OCI-LY1 (cell line): ENCODE measurements around the gene PRPF6.

ENCODE experiments used
- H2AFZ ChIP-seq: fragments of 200-600 bp; sonication (generic), shearing (Covaris generic); 2 replicates; pipeline ENCODE4 v1.6.0; 2014; ENCODE audit warnings: antibody characterized with exemption, mild to moderate bottlenecking, low read length
- H3F3A ChIP-seq: fragments of 200-600 bp; sonication (generic), shearing (Covaris generic); 2 replicates; pipeline ENCODE4 v1.6.0; 2014; ENCODE audit warnings: mild to moderate bottlenecking, antibody characterized with exemption, low read length, moderate library complexity; ENCODE audit not compliant: insufficient read depth
- H3K27ac ChIP-seq: fragments of 200-600 bp; sonication (generic); 2 replicates; pipeline ENCODE4 v1.5.1; 2014; ENCODE audit warnings: low read length, mixed run types, mild to moderate bottlenecking, low read depth; ENCODE audit not compliant: poor library complexity, severe bottlenecking
- H3K27me3 ChIP-seq: fragments of 200-600 bp; sonication (generic); 2 replicates; pipeline ENCODE4 v1.6.0; 2014; ENCODE audit warnings: antibody characterized with exemption, mild to moderate bottlenecking, low read length, moderate library complexity; ENCODE audit not compliant: insufficient read depth
- H3K36me3 ChIP-seq: fragments of 200-600 bp; sonication (generic); 2 replicates; pipeline ENCODE4 v1.6.1; 2014; ENCODE audit warnings: mild to moderate bottlenecking, antibody characterized with exemption, low read length, moderate library complexity, mixed read lengths; ENCODE audit not compliant: insufficient read depth
- H3K4me1 ChIP-seq: fragments of 200-600 bp; sonication (generic); 2 replicates; pipeline ENCODE4 v1.5.1; 2014; ENCODE audit warnings: mild to moderate bottlenecking, low read length, moderate library complexity; ENCODE audit not compliant: insufficient read depth, severe bottlenecking
- H3K4me2 ChIP-seq: fragments of 200-600 bp; sonication (generic), shearing (Covaris generic); 2 replicates; pipeline ENCODE4 v1.6.1; 2014; ENCODE audit warnings: low read length
- H3K4me3 ChIP-seq: fragments of 200-600 bp; sonication (generic); 2 replicates; pipeline ENCODE4 v1.5.1; 2014; ENCODE audit warnings: low read length, low read depth, mild to moderate bottlenecking, mixed read lengths; ENCODE audit not compliant: poor library complexity, severe bottlenecking
- H3K79me2 ChIP-seq: fragments of 200-600 bp; shearing (Covaris generic); 2 replicates; pipeline ENCODE4 v1.6.1; 2016; ENCODE audit warnings: mixed run types, low read length, mixed read lengths; ENCODE audit not compliant: insufficient read depth
- H3K9ac ChIP-seq: fragments of 200-600 bp; sonication (generic), shearing (Covaris generic); 2 replicates; pipeline ENCODE4 v1.6.1; 2014; ENCODE audit warnings: mild to moderate bottlenecking, low read length, mixed read lengths
- H3K9me2 ChIP-seq: fragments of 200-600 bp; sonication (generic), shearing (Covaris generic); 2 replicates; pipeline ENCODE4 v1.6.1; 2014; ENCODE audit warnings: low read depth, mild to moderate bottlenecking, low read length, mixed read lengths
- H3K9me3 ChIP-seq: fragments of 200-600 bp; shearing (Covaris generic); 2 replicates; pipeline ENCODE4 v1.6.1; 2014; ENCODE audit warnings: low read length, mixed read lengths
- H4K20me1 ChIP-seq: fragments of 200-600 bp; sonication (generic), shearing (Covaris generic); 2 replicates; pipeline ENCODE4 v1.6.0; 2016; ENCODE audit warnings: mild to moderate bottlenecking, low read length; ENCODE audit not compliant: insufficient read depth
- EZH2 ChIP-seq: fragments of 200-600 bp; sonication (generic), shearing (Covaris generic); IDR thresholded peaks from 2 replicates; pipeline ENCODE4 v1.8.0; 2017; ENCODE audit warnings: borderline replicate concordance, mixed run types, mild to moderate bottlenecking, antibody characterized with exemption, low read length, moderate library complexity, mixed read lengths
- TF ChIP-seq, protein P1 (sequence below): fragments of 200-600 bp; sonication (generic), shearing (Covaris generic); IDR thresholded peaks from 2 replicates; pipeline ENCODE4 v1.5.1; 2017; ENCODE audit warnings: mild to moderate bottlenecking, antibody characterized with exemption, low read length, moderate library complexity, mixed read lengths

PRPF6 gene

DNA sequence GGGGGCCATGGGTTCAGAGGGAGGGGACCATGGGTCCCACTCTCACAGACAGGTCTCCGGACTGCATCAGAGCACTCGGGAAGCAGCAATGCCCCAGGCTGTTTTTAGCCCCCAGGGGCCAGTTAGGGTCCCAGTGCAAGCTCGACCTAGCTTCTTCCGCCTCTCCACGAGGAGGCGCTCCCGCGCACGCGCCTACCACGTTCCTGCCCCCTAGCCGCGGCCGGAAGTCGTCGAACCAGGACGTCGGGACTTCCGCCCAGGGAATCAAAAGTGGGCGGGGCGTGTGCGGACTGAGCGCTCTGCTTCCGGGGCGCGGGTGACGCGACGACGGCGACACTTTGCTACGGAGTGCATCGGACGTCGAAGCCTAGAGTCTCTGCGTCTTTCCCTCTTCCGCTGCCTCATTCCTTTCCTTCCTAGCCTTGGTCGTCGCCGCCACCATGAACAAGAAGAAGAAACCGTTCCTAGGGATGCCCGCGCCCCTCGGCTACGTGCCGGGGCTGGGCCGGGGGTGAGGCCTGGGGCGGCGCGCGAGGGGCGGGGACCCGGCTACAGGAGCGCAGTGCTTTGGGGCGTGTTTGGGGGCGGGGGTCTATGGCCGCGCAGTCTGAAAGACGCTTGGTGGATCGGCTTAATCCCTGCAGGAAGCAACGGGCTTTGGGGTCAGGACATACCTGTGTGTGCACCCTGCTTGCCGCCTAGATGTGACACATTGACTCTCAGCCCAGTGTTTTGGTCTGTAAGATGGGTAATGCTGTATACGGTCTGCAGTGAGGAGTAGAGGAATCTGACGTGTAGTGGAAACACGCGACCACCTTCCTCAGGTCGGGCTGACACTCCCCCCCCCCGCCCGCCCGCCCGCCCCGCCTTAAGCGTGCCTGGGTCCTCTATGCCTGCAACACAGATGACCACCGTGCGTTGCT, at the start of gene PRPF6:
PRPF6 (plus strand) TSS at position 327 of the 923 bp plus-strand sequence; CDS start at position 441, 114 bp downstream.
- H3K9me3 ChIP-seq, result no peaks in the 10 kb centered on the region
- H2AFZ ChIP-seq, result no peak within 1 kb of the TSS
- TF ChIP-seq EZH2, result no peak
- TF ChIP-seq, protein P1, sequence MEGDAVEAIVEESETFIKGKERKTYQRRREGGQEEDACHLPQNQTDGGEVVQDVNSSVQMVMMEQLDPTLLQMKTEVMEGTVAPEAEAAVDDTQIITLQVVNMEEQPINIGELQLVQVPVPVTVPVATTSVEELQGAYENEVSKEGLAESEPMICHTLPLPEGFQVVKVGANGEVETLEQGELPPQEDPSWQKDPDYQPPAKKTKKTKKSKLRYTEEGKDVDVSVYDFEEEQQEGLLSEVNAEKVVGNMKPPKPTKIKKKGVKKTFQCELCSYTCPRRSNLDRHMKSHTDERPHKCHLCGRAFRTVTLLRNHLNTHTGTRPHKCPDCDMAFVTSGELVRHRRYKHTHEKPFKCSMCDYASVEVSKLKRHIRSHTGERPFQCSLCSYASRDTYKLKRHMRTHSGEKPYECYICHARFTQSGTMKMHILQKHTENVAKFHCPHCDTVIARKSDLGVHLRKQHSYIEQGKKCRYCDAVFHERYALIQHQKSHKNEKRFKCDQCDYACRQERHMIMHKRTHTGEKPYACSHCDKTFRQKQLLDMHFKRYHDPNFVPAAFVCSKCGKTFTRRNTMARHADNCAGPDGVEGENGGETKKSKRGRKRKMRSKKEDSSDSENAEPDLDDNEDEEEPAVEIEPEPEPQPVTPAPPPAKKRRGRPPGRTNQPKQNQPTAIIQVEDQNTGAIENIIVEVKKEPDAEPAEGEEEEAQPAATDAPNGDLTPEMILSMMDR, result peak; percentile 90
- no peaks in the 10 kb centered on the region for H3K27me3 ChIP-seq
- peak within 1 kb of the TSS; percentile 84 for H3K27ac ChIP-seq
- peak within 1 kb of the TSS; percentile 88 for H3K9ac ChIP-seq
- no peaks in the 10 kb centered on the region for H4K20me1 ChIP-seq
- no peaks in the 10 kb centered on the region for H3K9me2 ChIP-seq
- H3K4me2 ChIP-seq, result peak within 1 kb of the TSS; percentile 90
- H3F3A ChIP-seq, result peaks cover 4% of the 10 kb centered on the region; the same call in 1 of the 2 replicates
- peak within 1 kb of the TSS; percentile 93 for H3K4me3 ChIP-seq
- H3K36me3 ChIP-seq, result peaks cover 32% of the 10 kb centered on the region
- peaks cover 6% of the 10 kb centered on the region; the same call in 1 of the 2 replicates for H3K79me2 ChIP-seq
- peaks cover 34% of the 10 kb centered on the region for H3K4me1 ChIP-seq

- no peak for TF ChIP-seq EZH2
- TF ChIP-seq, protein P1, result no peak
- Histone ChIP-seq H3K4me3 (no peak overlapping the region), H3K79me2 (no peaks in the 10 kb centered on the region), H2AFZ (no peak overlapping the region), H4K20me1 (no peaks in the 10 kb centered on the region), H3K9me3 (no peaks in the 10 kb centered on the region), H3K27me3 (no peaks in the 10 kb centered on the region), H3F3A (no peaks in the 10 kb centered on the region), H3K4me2 (no peak overlapping the region), H3K36me3 (peaks cover 87% of the 10 kb centered on the region), H3K27ac (no peak overlapping the region), H3K9me2 (no peaks in the 10 kb centered on the region), H3K9ac (no peak overlapping the region), H3K4me1 (no peaks in the 10 kb centered on the region)
Observed at GRCh38 chr20:63931735-63932134, 49.2 kb upstream of the PRPF6 start.

DNA sequence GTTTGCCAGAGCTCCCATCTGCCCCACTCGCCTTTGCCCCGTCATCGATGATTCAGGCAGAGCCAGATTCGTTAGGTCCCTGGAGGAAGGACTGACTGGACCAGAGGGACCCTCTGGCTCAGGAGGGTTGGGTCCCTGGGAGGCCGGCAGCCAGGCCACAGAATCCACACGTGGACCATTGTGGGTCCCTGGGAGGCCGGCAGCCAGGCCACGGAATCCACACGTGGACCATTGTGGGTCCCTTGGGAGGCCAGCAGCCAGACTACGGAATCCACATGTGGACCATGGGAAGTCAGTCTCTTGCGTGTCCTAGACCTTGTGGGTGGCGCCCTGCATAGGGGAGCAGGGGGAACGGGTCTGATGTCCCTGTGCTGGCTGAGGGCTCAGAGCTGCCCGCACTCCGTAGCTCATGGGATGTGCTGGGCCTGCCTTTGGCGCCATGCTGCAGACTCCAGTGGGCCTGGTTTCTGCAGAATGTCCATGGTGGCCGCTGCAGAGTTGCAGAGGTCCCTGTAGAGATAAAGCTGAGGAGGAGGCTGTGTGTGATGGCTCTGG, 48.2 kb upstream of the PRPF6 start:
- H3K27me3 ChIP-seq, result no peaks in the 10 kb centered on the region
- no peaks in the 10 kb centered on the region for H4K20me1 ChIP-seq
- no peaks in the 10 kb centered on the region for H3K79me2 ChIP-seq
- H3K27ac ChIP-seq, result no peak overlapping the region
- H2AFZ ChIP-seq, result no peak overlapping the region
- H3K4me2 ChIP-seq, result no peak overlapping the region
- no peak overlapping the region for H3K4me3 ChIP-seq
- H3K4me1 ChIP-seq, result no peaks in the 10 kb centered on the region
- H3K9ac ChIP-seq, result no peak overlapping the region
- H3K9me3 ChIP-seq, result no peaks in the 10 kb centered on the region
- peaks cover 84% of the 10 kb centered on the region for H3K36me3 ChIP-seq
- no peak for TF ChIP-seq EZH2
- TF ChIP-seq, protein P1, result no peak
- no peaks in the 10 kb centered on the region for H3K9me2 ChIP-seq
- H3F3A ChIP-seq, result no peaks in the 10 kb centered on the region
